NCI-H187 (cell line): ENCODE data around the gene ZYX.

Experiments used
- DNase-seq, 2 experiments: peaks; one replicate each; lab custom pipeline; 2025; lab: John Stamatoyannopoulos, UW

Gene ZYX

DNA sequence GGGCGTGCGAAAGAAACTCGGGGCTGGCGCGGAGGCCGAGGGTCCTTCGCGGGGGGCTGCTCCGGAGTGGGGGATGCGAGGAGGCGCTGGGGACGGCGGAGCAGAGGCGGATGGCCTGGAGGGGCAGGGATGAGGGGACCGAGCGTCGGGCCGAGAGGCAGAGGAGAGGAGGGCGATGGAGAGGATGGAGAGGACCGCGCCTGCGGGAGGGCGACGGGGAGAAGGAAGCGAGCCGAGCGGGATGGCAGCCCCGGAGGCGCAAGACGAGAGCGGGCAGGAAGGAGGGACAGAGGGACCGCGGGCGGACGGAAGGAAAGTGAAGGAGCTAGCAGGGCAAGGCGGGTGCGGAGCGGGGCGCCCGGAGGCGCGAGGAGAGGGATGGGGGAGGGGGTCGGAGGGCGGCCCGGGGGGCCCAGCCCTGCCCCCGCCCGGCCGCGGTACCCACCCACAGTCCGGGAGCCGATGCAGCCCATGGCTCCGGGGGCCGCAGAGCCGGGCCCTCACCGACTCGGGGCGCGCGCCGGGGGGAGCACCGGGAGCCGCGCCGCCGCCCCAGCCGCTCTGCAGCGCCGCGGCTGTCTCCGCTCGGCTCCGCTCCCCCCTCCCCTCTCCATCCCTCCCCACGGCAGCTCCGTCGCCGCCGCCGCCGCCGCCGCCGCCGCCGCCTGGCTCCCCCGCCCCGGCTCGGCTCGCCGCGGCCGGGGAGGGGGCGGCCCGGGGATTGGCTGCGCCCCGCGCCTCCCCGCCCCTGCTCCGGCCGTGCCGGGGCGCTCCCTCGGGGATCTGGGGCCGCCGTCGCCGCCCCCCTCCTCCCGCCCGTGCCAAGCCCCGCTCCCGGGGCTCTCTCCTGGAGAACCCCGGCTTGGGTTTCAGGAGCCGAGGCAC lies 18.8 kb upstream of the ZYX start, which contains the start of gene FAM131B:
FAM131B (minus strand) TSS at position 583 of the 885 bp plus-strand sequence; CDS start at position 473, 110 bp downstream.
- no peak for DNase-seq

DNA sequence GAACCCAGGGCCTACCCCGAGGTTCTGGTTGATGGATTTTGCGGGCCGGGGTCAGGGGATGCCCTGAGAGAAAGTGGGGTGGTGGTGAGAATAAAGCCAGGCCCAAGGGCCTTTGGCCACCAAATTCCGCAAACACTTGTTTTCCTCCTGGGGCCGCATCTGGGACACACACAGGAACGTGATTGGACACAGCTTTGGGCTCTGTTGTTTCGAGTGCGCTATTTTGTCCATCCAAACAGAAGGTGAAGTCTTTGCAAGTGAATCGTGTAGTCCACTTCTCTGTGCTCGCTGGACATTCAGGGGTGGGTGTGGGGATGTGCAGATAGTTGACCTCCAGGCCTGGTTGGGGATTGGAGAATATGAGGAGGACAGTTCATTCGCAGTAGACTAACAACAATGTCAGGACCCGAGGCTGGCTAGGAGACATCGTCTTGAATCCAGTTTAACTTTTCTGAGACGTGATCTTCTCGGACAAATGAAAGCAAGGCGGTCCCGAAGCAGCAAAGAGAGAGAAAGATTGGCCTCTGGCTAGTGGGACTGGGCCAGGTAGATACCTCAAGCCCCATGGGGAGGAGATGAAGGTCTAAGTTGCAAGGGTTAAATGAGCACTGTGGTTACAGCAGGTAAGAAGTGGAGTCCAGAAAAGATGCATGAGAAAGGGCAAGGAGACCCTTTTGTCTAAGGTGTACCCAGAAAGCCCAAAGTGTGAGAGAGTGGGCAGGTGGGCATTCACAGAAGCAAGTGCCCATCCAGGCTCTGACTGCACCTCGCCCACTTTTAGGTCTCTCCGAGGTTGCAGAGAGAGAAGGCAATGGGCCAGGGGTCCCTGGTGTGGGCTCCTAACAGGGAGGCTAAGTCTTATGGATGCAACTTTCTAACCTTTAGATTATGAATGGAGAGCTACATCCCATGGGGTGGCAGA lies 17.9 kb upstream of the ZYX start:
- DNase-seq = no peak

DNA sequence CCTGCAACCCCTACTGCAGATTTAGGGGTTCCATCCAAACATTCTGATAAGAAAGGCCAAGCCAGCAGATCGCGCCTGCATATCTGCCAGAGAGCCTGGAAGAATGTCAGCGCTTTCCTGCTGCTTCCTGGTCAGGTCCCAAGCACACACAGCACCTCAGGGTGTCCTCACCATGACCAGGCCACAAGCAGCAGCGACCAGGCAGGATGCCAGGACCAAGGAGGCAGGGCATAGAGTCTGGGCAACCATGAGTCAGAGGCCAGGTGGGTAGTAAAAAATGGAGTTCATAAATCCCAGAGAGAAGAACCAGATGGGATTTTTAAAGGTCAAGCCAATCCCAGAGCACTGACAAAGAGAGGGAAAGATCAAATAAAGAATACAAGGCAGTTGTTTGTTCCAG lies 13.2 kb upstream of the ZYX start:
- DNase-seq = no peak

DNA sequence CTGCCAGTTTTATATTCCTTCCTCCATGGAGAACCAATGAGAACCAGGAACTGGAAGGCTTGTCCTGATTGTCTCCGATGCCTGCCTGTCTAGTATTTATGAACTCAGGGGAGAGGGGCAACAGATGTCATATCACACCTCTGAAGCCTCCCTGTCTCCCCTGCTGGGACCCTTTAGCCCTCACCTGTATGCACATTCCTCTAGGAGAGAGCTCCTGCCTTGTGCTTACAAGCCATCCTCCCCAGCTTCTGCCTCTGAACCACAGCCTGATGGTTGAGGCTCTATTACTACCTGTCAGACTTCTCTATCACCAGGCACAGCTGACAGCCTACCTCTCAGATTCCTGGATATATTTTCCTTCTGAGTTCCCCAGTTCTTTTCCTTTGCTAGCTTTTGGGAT lies 12.8 kb upstream of the ZYX start:
- DNase-seq = no peak

DNA sequence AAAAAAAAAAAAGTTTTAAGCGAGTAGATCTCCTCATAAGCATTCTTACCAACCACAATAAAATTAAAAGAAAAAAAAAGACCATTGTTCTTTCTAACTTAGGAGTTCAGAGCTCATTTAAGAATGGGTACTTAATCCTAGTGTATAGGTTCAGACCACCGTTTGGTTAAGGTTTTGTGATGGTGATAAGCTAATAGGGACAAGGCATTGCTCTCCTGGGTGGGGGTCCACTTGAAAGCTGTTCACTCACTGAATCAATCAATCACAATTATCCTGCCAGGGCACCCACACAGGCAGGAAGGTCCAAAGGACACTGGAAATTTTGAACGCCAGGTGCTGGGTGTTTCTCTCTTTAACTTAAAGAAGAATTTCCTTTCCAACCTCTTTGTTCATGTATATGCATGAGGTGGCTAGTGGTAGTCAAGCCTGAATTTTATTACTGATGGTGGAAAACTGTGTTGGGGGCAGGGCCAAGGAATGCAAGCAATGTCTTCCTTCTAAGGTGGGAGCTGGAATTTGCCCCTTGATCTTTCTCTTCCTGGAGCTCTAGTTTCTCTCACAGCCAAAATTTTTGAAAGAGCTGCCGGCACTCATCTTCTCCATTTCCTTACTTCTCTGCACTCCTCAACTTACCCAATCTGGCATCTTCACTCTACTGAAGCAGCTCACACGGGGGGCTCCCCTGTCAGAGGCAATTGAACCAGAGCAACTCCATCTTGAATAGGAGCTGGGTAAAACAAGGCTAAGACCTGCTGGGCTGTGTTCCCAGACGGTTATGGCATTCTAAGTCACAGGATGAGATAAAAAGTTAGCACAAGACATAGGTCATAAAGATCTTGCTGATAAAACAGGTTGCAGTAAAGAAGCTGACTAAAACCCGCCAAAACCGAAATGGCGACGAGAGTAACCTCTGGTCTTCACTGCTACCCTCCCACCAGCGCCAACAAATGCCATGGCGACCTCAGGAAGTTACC lies 11.2 kb upstream of the ZYX start:
- DNase-seq = no peak

DNA sequence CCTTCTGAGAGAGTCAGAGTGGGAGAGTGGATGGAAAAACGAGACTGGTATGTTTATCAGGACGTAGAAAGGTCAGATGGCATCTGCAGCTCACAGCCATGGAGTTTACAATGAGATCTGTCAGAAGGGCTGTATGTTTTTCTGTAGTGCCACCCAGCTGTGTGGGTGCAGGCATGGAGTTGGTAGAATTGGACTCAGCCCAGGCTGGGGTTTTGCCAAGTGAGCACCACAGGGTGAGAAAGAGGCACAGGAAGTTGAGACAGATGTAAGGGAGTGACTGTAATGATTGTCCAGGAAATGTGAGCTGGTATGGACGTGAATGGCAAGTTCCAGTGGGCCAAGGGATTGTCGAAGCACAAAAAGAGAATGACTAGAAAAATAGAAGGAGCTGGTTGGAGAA lies 9.1 kb upstream of the ZYX start:
- DNase-seq = no peak

DNA sequence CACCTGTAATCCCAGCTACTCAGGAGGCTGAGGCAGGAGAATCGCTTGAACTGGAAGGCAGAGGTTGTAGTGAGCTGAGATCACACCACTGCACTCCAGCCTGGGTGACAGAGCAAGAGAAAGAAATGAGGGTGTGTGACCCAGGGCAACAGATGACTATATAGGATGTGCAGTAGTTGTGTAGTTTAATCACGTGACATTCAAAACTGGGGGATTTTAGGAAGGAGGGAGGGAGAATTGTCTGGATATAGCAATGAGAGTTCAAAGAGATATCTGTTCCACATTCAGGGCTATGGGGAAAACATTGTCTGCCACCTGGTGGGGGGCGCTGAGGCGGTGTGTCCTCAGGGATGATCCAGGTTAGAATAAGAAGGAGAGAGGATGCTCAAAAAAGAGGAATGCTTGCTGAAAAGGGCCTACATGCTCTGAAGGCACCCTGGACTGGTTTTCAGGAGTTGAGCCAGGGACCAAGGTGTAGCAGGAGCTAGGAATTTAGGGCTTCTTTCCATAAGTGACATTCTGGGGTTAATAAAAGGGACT lies 7.8 kb upstream of the ZYX start:
- DNase-seq = no peak

DNA sequence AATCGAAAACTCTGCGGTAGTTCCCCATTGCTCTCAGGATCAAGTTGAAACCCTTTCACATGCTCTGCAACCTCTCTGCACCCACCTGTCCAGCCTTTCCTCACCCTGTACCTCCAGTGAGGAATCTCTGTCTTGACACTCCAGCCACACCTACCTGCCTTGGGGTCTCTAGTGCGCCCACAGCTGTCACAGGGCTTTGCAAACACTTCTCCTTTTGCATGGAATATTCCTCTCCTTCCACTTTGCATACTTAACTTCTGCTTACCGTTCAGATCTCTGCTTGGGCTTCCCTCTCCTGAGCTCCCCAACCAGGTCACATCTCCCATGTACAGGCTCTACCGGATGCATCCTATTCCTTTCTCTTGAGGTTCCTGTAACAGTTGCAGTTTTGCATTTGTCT lies 6.6 kb upstream of the ZYX start:
- no peak for DNase-seq

DNA sequence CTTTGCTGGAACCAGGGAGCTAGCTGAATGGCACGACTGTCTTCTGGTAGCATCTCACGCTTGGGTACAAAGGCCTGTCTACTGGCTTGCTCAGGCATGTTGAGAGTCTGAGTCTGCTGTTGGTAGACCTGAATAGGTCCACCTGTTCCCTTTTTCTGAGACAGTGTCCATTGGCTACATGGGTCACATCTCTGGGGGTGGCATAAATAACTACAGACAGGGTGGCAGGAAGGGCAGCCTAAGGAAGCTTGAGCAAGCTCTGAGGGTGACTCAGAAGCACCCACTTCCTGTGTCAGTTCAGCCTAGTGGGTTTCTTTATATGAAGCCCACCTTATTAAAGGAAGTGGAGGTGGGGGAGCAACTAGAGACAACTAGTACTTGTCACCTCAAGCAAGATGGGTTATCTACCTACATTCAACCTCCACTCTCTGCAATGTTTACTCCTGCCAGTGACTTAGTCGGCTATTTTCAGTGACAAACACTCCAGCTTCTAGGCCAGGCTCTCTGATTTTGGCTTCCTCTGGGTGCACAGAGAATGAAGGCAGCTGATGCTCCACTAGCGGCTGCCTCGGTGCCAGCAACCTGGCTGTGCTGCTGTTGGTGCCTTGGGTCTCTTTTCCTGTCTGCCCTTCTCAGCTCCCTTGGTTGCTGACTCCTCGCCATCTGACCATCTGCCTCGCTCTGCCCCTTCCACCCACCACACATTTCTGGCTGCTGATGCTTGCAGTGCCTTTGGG lies 5.7 kb upstream of the ZYX start:
- no peak for DNase-seq

DNA sequence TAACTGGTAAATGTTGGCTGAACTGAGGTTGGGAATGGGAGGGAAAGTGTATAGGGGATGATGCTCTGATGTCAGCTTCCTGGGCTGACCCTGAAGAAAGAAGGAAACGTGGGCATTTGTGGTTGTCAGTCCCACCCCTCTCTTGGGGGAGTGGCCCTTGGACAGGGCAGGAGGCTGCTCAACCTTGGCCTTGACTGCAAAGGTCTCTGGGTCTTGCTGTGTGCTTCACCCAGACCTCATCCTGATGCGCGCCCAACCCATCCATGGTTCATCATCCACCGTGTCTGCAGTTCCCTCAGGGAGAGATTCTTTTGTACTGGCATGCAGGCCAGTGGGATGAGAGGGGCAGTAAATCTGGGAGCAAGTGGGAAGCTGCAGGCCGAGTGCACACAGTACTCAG lies 4.7 kb upstream of the ZYX start:
- DNase-seq = no peak

DNA sequence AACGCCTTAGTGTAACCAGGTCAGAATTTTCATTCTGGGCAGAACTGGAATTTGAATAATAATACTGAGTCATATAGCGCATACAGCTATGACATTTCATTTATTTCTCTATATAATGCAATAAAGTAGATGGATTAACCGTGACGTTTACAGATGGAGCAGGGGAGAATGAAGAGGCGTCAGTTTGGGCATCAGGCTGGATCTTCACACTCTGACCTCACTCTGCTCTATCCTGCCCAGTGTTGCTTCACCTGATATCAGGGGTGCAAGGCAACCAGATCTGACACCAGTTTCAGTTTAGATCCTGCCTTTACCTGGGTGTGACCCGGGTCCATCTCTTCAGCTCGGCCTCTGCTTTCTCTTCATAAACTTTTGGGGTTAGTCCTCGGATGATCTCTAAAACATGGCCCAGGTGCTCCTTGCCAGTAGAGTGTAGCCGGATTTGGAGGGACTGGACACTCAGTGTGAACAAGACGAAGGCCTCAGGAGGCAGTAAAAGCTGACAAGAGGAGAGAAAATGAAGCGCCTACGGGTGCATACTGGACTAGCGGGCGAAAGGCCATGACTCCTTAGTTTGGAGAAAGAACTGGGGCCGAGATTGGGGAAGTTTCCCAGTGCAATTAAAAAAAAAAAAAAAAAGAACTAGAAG lies 1.4 kb upstream of the ZYX start:
- no peak for DNase-seq

DNA sequence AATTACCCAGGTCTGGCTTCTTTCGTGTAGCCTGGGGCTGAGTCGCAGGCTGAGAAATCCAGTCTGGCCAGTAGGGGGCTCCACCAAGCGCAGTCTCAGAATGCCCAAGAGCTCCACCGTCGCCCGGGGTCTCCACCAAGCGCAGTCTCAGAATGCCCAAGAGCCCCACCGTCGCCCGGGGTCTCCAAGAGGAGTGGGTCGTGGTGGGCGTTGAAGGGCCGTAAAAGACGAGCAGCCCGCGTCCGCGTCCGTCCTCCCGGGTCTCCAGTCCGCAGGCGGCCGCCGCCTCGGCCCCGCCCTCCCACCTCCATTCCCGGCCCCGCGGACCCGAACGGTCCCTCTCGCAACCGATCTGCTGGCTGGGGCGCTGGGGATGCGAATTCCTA lies 892 bp upstream of the ZYX start:
- no peak for DNase-seq

DNA sequence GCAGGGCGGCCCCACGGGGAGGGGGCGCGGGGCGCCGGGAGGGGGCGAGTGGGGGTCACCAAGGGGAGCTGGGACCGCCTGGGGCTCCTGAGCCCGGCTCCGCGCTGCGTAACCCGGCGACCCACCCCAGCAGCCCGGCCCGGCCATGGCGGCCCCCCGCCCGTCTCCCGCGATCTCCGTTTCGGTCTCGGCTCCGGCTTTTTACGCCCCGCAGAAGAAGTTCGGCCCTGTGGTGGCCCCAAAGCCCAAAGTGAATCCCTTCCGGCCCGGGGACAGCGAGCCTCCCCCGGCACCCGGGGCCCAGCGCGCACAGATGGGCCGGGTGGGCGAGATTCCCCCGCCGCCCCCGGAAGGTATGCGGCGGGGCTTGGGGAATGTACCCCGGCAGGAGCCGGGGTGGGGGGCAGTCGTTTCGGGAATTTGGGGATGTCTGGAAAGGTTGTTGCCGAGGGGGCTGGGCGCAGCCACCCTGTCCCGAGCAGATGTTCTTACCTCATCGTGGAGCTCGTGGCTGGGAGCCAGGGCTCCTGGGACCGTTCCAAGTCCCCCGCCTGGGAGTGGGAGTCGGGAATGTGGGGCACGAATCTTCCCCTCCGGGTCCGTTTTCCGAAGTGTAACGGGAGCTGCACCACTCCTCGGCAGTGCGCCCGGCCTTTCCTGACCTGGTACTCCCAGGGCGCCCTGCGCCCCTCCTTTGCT lies 431 bp downstream of the ZYX start:
- DNase-seq = no peak

DNA sequence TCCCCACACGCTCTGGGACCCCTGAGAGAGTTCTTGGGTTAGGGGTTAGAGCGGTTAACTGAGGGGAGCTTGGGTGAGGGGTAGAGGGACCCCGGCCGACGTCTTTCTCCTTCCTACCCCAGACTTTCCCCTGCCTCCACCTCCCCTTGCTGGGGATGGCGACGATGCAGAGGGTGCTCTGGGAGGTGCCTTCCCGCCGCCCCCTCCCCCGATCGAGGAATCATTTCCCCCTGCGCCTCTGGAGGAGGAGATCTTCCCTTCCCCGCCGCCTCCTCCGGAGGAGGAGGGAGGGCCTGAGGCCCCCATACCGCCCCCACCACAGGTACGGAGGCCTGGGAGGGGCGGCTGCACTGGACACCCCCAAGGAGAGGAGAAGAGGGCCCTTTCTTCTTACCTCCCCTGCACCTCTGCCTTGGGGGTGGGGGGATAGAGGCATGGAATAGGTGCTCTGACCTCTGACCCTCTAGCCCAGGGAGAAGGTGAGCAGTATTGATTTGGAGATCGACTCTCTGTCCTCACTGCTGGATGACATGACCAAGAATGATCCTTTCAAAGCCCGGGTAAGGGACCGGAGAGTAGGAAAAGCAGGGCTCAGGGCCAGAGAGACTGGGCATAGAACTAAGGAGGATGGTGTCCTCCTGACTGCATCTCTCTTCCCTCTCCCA lies 1.1 kb downstream of the ZYX start:
- no peak for DNase-seq

DNA sequence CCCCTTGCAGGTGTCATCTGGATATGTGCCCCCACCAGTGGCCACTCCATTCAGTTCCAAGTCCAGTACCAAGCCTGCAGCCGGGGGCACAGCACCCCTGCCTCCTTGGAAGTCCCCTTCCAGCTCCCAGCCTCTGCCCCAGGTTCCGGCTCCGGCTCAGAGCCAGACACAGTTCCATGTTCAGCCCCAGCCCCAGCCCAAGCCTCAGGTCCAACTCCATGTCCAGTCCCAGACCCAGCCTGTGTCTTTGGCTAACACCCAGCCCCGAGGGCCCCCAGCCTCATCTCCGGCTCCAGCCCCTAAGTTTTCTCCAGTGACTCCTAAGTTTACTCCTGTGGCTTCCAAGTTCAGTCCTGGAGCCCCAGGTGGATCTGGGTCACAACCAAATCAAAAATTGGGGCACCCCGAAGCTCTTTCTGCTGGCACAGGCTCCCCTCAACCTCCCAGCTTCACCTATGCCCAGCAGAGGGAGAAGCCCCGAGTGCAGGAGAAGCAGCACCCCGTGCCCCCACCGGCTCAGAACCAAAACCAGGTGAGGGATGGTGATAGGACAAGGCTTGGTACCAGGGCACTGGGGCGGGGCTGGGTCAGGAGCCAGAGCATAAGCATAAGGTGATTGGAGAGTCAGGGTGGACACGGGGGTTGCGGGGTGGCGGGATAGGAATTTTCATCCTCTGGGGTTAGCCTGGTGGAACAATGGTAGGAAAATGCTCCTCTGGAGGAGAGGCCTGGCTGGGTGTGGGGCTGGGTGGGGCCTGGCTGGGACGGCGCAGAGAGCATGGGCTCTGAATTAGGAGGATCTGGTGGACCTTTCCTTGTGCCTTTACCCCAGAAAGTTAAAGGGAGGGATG lies 1.9 kb downstream of the ZYX start:
- DNase-seq = no peak

DNA sequence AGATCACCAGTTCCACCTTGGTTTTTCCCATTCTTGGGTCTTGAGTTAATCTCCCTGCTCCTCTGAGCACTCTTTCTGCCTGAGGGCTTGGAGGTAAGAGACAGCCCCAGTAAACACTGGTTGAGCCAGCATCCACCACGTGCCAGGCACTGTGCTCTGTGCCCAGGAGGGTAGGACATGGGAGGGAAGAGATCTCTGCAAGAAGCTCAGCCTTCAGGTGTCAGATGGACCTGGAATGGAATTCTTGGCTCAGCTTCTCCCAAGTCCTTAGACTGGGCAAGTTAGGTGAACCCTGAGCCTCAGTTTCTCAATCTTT lies 2.5 kb downstream of the ZYX start:
- DNase-seq = no peak

DNA sequence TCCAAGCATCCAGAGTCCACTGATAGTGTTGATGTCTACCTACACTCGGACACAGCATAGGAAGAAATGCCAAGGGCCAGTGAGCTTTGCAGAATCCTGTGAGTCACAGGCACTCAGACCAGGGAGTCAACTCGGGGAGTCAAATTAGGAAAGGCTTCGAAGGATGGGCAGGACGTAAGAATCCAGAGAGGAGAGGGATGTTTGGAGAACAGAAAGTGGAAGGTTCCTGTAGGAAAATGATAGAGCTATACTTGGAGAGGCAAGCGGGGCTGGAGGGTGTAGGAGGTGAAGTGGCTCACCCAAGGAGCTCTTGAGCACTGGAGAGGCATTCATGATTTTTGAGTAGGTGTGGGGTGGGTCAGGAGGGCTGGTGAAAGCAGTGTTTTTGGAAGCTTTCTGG lies 3.0 kb downstream of the ZYX start:
- DNase-seq = no peak
